ENCODE measurements around the gene FOSL1.

The FOSL1 gene

DNA sequence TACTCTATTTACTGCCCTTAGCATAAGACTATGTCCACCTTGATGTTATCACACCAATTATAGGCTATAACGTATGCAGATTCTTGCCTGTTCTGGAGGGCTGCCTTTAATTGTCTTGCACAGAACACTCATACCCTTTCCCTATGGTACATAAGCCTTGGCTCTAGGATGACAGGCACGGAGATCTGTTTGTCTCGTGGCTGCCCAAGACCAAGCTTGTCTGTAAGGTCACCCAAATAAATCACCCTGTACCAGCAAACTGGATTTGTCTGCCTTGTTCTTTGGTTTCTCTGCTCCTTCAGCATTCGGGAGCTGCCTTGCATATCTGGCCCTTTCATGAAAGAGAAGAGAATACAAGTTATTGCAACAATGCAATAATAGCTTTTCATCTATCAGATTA is 37.6 kb upstream of the FOSL1 start:
- no peak overlapping the region for H3K4me3 ChIP-seq (ENCODE audit: low read depth, low read length)

DNA sequence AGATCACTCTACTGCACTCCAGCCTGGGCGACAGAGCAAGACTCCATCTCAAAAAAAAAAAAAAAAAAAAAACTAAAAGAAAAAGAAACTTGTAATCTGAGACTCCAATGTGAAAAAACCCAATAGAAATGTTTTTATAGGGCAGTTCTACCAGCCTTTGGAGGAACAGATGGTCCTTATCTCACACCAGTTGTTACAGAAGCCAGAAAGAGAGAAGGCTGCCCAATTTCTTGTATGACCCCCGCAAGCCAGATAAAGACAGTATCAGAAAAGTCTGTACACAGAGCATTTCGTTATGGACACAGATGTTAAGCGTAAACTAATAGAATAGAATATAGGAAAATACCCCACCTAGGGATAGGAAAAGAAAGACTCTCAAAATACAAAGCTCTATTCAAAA is 33.8 kb upstream of the FOSL1 start:
- H3K4me1 ChIP-seq (ENCODE audit: control insufficient read depth, insufficient read depth, low read length): no peaks in the 10 kb centered on the region; the same call in 1 of the 2 replicates
- no peaks in the 10 kb centered on the region for H3K27me3 ChIP-seq (ENCODE audit: control insufficient read depth, insufficient read depth, low read length)
- H3K9ac ChIP-seq (ENCODE audit: low read depth, low read length): no peak overlapping the region

More for the DNA sequence above, 37.6 kb upstream of the FOSL1 start:
- Histone ChIP-seq H3K4me1 (ENCODE audit: control insufficient read depth, insufficient read depth, low read length) (peaks cover 5% of the 10 kb centered on the region; the same call in 1 of the 2 replicates), H3K27ac (ENCODE audit: low read depth, low read length) (no peak overlapping the region), H3K9ac (ENCODE audit: low read depth, low read length) (no peak overlapping the region), H3K9me3 (ENCODE audit: control insufficient read depth, insufficient read depth, low read length) (no peaks in the 10 kb centered on the region), H3K27me3 (ENCODE audit: control insufficient read depth, insufficient read depth, low read length) (no peaks in the 10 kb centered on the region), H3K36me3 (ENCODE audit: control insufficient read depth, insufficient read depth, low read length) (no peaks in the 10 kb centered on the region)

DNA sequence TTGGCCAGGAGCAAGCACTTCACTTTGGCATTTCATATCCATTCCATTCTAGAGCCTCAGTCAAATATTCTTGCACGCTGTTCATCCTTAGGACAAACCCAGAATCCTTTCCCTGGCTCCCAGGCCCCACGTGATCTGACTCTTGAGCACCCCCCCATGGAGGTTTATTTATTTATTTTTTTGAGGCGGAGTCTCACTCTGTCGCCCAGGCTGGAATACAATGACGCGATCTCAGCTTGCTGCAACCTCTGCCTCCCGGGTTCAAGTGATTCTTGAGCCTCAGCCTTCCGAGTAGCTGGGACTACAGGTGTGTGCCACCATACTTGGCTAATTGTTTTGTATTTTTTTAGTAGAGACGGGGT is 32.4 kb upstream of the FOSL1 start:
- H3K27ac ChIP-seq (ENCODE audit: low read depth, low read length): no peak overlapping the region
- no peaks in the 10 kb centered on the region for H3K36me3 ChIP-seq (ENCODE audit: control insufficient read depth, insufficient read depth, low read length)
- no peak overlapping the region for H3K9ac ChIP-seq (ENCODE audit: low read depth, low read length)
- H3K27me3 ChIP-seq (ENCODE audit: control insufficient read depth, insufficient read depth, low read length): no peaks in the 10 kb centered on the region
- peaks cover 8% of the 10 kb centered on the region for H3K4me1 ChIP-seq (ENCODE audit: control insufficient read depth, insufficient read depth, low read length)
- no peak overlapping the region for H3K4me3 ChIP-seq (ENCODE audit: low read depth, low read length)
- no peaks in the 10 kb centered on the region for H3K9me3 ChIP-seq (ENCODE audit: control insufficient read depth, insufficient read depth, low read length)

More for the DNA sequence above, 33.8 kb upstream of the FOSL1 start:
- no peak overlapping the region for H3K27ac ChIP-seq (ENCODE audit: low read depth, low read length)
- H3K36me3 ChIP-seq (ENCODE audit: control insufficient read depth, insufficient read depth, low read length): no peaks in the 10 kb centered on the region
- H3K4me3 ChIP-seq (ENCODE audit: low read depth, low read length): no peak overlapping the region
- H3K9me3 ChIP-seq (ENCODE audit: control insufficient read depth, insufficient read depth, low read length): no peaks in the 10 kb centered on the region

DNA sequence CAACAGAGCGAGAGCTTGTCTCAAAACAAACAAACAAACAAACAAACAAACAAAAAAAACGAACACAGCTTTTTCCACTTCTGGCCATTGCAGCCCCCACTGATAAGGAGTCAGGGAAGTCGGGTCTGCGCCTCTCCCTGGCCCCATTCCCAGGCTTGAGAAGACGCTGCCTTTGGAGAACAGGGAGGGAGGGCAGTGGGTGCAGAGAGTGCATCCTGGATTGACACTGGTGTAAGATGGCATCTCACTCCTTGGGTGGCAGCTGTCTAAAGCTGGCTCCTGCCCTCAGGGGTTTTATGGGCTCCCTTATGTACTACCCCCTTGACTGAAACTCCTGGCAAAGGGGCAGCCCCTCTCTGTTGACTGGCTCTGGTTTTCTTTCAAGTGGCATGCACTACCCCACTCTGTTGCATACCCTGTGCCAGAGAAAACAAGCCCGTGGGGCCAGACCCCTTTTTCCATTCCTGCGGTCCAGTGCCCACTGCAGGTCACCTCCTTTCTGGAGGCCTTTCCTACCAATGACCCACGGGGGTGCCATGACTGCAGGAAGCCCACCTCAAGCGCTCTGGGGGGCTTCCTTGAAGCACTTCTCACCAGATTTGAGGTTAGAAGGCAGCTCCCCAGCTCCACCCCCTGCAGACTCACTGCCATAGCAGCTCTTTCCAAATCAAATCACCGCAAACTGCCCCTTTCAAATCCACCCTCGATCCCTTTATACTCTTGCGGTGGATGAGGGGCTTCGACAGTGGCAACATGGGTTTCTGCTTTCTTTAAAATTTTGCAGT is 31.8 kb upstream of the FOSL1 start:
- Histone ChIP-seq H3K9ac (ENCODE audit: low read depth, low read length) (no peak overlapping the region), H3K36me3 (ENCODE audit: control insufficient read depth, insufficient read depth, low read length) (no peaks in the 10 kb centered on the region), H3K9me3 (ENCODE audit: control insufficient read depth, insufficient read depth, low read length) (no peaks in the 10 kb centered on the region), H3K4me3 (ENCODE audit: low read depth, low read length) (no peak overlapping the region), H3K4me1 (ENCODE audit: control insufficient read depth, insufficient read depth, low read length) (peaks cover 8% of the 10 kb centered on the region), H3K27ac (ENCODE audit: low read depth, low read length) (peak overlapping the region; percentile 9), H3K27me3 (ENCODE audit: control insufficient read depth, insufficient read depth, low read length) (no peaks in the 10 kb centered on the region)

DNA sequence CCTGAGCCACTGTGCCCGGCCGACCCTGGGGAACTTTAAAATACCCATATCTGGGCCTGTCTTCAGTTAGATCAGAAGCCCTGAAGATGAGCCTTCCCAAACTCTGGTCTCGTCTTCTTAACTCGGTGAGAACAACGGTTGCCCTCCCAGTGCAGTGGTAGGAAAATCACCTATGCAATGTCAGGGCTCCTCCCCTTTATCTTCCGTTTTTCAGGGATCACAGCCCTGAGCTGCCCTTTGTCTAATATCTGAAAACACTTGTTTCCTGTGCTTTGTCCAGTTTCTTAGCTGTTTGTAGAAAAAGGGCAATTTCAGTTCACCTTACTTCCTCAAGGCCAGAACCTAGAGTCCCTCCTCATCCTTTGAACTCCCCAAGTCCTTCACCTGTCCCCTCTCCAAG is 28.5 kb upstream of the FOSL1 start:
- Histone ChIP-seq H3K4me3 (ENCODE audit: low read depth, low read length) (no peak overlapping the region), H3K27ac (ENCODE audit: low read depth, low read length) (no peak overlapping the region), H3K36me3 (ENCODE audit: control insufficient read depth, insufficient read depth, low read length) (no peaks in the 10 kb centered on the region), H3K4me1 (ENCODE audit: control insufficient read depth, insufficient read depth, low read length) (peaks cover 8% of the 10 kb centered on the region), H3K9me3 (ENCODE audit: control insufficient read depth, insufficient read depth, low read length) (no peaks in the 10 kb centered on the region), H3K27me3 (ENCODE audit: control insufficient read depth, insufficient read depth, low read length) (no peaks in the 10 kb centered on the region), H3K9ac (ENCODE audit: low read depth, low read length) (no peak overlapping the region)

DNA sequence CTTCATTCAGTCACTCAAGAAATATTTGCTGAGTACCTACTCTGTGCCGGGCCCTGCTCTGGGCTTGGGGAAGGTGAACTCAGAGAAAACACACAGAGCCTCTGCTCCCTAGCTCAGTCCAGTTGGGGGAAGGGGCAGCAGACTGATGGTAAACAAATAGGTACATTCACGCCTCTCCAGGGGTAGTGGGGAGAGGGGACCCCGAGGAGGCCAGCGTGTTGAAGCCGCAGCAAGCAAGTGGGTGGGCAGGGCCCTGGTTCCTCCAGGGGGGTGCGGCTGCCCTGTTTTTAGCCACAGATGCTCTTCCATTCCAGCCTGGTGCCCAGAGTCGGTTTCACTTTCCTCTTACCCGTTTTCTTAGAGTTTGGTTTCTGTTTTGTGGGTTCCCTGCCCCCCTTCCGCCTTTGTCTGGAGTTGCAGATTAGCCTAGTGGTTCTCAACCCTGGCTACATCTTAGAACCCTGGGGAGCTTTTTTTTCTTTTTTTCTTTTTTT is 27.8 kb upstream of the FOSL1 start:
- Histone ChIP-seq H3K9me3 (ENCODE audit: control insufficient read depth, insufficient read depth, low read length) (no peaks in the 10 kb centered on the region), H3K36me3 (ENCODE audit: control insufficient read depth, insufficient read depth, low read length) (0 out of 2 replicates have a peak, but pooled peaks cover 3% of the 10 kb centered on the region), H3K9ac (ENCODE audit: low read depth, low read length) (peak overlapping the region; percentile 16), H3K27ac (ENCODE audit: low read depth, low read length) (peak overlapping the region; percentile 35), H3K27me3 (ENCODE audit: control insufficient read depth, insufficient read depth, low read length) (no peaks in the 10 kb centered on the region), H3K4me3 (ENCODE audit: low read depth, low read length) (no peak overlapping the region), H3K4me1 (ENCODE audit: control insufficient read depth, insufficient read depth, low read length) (peaks cover 8% of the 10 kb centered on the region)

DNA sequence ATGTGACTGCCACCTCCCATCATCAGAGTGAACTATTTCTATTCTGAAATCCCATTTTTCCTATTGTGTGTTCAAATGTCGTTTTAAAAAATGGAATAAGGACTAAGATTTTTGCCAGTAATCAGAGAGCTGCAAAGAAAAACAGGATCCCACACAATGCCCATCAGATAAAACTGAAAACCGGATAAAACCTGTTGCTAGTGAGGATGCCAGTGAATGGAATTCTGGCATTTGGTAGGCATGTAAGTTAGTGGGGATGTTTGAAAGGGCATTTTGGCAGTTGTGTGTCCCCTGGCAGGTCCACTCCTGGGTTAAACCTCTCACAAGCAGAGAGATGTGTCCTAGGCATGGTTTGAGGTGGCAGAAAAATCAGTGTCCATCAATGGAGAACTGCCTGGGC is 25.2 kb upstream of the FOSL1 start:
- Histone ChIP-seq H3K9ac (ENCODE audit: low read depth, low read length) (no peak overlapping the region), H3K36me3 (ENCODE audit: control insufficient read depth, insufficient read depth, low read length) (peaks cover 19% of the 10 kb centered on the region), H3K27ac (ENCODE audit: low read depth, low read length) (no peak overlapping the region), H3K9me3 (ENCODE audit: control insufficient read depth, insufficient read depth, low read length) (no peaks in the 10 kb centered on the region), H3K4me3 (ENCODE audit: low read depth, low read length) (no peak overlapping the region), H3K27me3 (ENCODE audit: control insufficient read depth, insufficient read depth, low read length) (no peaks in the 10 kb centered on the region), H3K4me1 (ENCODE audit: control insufficient read depth, insufficient read depth, low read length) (peaks cover 8% of the 10 kb centered on the region)

DNA sequence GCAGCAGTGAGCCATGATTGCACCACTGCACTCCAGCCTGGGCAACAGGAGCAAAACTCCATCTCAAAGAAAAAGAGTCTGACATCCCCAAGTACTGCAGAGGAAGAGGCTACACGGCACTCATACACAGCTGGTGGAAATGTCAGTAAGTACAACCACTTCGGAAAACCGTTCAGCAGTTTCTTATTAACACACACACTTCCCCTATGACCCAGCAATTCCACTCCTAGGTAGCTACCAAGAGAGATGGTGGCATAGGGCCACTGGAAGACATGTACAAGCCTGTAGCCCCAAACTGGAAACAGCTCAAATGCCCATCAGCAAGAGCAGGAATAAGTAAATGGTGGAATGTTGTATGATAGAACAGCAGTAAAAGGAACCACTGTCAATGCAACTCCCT is 22.4 kb upstream of the FOSL1 start:
- Histone ChIP-seq H3K4me1 (ENCODE audit: control insufficient read depth, insufficient read depth, low read length) (peaks cover 6% of the 10 kb centered on the region; the same call in 1 of the 2 replicates), H3K9ac (ENCODE audit: low read depth, low read length) (no peak overlapping the region), H3K27me3 (ENCODE audit: control insufficient read depth, insufficient read depth, low read length) (no peaks in the 10 kb centered on the region), H3K9me3 (ENCODE audit: control insufficient read depth, insufficient read depth, low read length) (no peaks in the 10 kb centered on the region), H3K27ac (ENCODE audit: low read depth, low read length) (no peak overlapping the region), H3K4me3 (ENCODE audit: low read depth, low read length) (no peak overlapping the region), H3K36me3 (ENCODE audit: control insufficient read depth, insufficient read depth, low read length) (peaks cover 19% of the 10 kb centered on the region)

DNA sequence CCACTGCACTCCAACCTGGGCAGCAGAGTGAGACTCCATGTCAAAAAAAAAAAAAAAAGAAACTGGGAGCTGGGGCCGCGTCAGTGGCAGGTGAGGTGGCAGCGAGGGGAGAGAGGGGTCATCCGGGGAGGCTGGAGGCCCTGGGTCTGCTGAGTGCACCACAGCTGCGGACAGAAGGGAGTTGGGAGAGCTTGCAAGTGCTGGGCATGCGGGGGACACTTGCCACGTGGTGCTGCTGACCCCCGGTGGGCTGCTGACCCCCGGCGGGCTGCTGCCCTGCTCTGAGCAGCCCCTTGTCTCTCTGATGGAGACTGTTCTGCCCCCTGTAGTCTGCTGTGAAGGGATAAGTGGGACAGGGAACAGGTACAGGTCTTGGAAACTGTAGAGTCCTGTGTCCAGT is 21.7 kb upstream of the FOSL1 start:
- H3K36me3 ChIP-seq (ENCODE audit: control insufficient read depth, insufficient read depth, low read length): peaks cover 22% of the 10 kb centered on the region
- no peak overlapping the region for H3K27ac ChIP-seq (ENCODE audit: low read depth, low read length)
- H3K4me3 ChIP-seq (ENCODE audit: low read depth, low read length): no peak overlapping the region
- 0 out of 2 replicates have a peak, but pooled peaks cover 6% of the 10 kb centered on the region for H3K4me1 ChIP-seq (ENCODE audit: control insufficient read depth, insufficient read depth, low read length)
- H3K9ac ChIP-seq (ENCODE audit: low read depth, low read length): no peak overlapping the region
- H3K27me3 ChIP-seq (ENCODE audit: control insufficient read depth, insufficient read depth, low read length): no peaks in the 10 kb centered on the region
- H3K9me3 ChIP-seq (ENCODE audit: control insufficient read depth, insufficient read depth, low read length): no peaks in the 10 kb centered on the region

DNA sequence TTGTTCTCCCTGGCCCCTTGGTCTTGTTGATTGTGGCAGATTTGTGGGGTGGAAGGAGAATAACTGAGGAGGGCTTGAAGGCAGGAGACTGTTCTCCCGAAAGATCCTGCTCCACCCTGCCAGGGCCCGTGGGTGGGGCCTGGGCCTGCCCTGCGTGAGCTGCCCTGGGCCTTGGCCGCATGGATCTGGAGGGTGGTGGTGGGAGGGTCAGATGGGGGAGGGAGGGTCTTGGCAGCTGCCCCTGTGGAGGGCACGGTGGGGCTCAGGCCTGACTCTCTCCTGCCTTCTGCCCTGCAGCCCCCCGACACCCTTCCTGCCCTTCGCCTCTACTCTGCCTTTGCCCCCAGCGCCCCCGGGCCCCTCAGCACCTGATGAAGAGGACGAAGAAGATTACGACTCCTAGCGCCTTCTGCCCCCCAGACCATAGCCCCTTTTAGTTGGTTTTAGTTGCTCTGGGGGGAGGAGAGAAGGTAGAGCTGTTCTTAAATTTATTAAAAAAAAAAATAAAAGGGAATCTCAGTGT is 20.9 kb upstream of the FOSL1 start:
- no peak overlapping the region for H3K4me3 ChIP-seq (ENCODE audit: low read depth, low read length)
- H3K4me1 ChIP-seq (ENCODE audit: control insufficient read depth, insufficient read depth, low read length): 0 out of 2 replicates have a peak, but pooled peaks cover 8% of the 10 kb centered on the region
- no peaks in the 10 kb centered on the region for H3K9me3 ChIP-seq (ENCODE audit: control insufficient read depth, insufficient read depth, low read length)
- no peaks in the 10 kb centered on the region for H3K27me3 ChIP-seq (ENCODE audit: control insufficient read depth, insufficient read depth, low read length)
- peaks cover 22% of the 10 kb centered on the region for H3K36me3 ChIP-seq (ENCODE audit: control insufficient read depth, insufficient read depth, low read length)
- H3K9ac ChIP-seq (ENCODE audit: low read depth, low read length): no peak overlapping the region
- no peak overlapping the region for H3K27ac ChIP-seq (ENCODE audit: low read depth, low read length)

DNA sequence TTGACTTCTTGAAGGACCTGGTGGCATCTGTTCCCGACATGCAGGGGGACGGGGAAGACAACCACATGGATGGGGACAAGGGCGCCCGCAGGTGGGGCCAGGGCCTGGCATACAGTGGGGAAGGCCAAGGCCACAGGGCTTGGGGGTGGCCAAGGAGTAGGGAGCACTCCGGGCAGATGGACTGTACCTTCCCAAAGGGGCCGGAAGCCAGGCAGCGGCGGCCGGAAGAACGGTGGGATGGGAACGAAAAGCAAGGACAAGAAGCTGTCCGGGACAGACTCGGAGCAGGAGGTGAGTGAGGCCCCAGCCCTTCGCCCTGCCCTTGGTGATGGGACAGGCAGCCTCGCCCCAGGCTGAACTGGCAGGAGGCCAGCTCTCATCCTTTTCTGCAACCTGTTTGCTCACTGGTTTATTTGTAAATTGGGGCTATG is 20.2 kb upstream of the FOSL1 start:
- Histone ChIP-seq H3K9me3 (ENCODE audit: control insufficient read depth, insufficient read depth, low read length) (no peaks in the 10 kb centered on the region), H3K9ac (ENCODE audit: low read depth, low read length) (no peak overlapping the region), H3K4me1 (ENCODE audit: control insufficient read depth, insufficient read depth, low read length) (peaks cover 13% of the 10 kb centered on the region; the same call in 1 of the 2 replicates), H3K36me3 (ENCODE audit: control insufficient read depth, insufficient read depth, low read length) (peaks cover 22% of the 10 kb centered on the region), H3K4me3 (ENCODE audit: low read depth, low read length) (peak overlapping the region; percentile 82), H3K27ac (ENCODE audit: low read depth, low read length) (no peak overlapping the region), H3K27me3 (ENCODE audit: control insufficient read depth, insufficient read depth, low read length) (no peaks in the 10 kb centered on the region)
